T47D (cell line): Measurements from ENCODE around the gene HMOX1.
"Not testable (repeated sequence)": the region's sequence is repeated elsewhere in the genome, so short reads cannot be mapped to it uniquely, and the experiment has no call there.

ENCODE experiments used
- DNase-seq, 2 experiments: peaks; one replicate each; pipeline versions ENCODE4 v3.0.0 to v3.0.0-alpha.2; 2011 to 2012; ENCODE audit warnings: low read depth in 1 of 2, low spot score in 1 of 2
- JUND ChIP-seq: IDR thresholded peaks from 2 replicates; pipeline ENCODE4 v1.6.1; 2012; ENCODE audit warnings: low read depth
- in situ Hi-C: cut with HindIII; loops from 2 replicates; pipeline ENCODE4 v1.10.0; 2016; ENCODE audit warnings: low sequenced_read_pairs, low pct_unique_long_range_greater_than_20kb

HMOX1 gene

DNA sequence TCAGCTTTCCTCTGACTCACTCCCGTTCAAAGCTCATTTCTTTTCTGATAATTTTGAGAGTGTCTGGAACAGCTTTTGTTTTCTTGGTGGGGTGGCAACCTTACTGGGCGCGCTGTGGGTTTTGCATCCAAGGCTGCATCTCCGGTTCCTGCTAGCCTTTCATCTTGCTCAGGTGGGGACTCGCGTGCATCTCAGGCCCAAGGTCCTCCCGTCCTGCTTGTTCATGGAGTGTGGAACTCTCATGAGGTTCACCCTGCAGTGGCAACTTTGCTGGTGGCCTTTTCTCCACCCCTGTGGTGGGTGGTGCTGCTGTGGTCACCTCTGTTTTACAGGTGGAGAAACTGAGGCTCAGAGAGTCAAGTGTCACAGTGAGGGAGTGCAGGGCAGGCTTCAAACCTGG lies 44.6 kb downstream of the HMOX1 start:
- TF ChIP-seq JUND: no peak
- in situ Hi-C loops: no loop called here
- no peak for DNase-seq

DNA sequence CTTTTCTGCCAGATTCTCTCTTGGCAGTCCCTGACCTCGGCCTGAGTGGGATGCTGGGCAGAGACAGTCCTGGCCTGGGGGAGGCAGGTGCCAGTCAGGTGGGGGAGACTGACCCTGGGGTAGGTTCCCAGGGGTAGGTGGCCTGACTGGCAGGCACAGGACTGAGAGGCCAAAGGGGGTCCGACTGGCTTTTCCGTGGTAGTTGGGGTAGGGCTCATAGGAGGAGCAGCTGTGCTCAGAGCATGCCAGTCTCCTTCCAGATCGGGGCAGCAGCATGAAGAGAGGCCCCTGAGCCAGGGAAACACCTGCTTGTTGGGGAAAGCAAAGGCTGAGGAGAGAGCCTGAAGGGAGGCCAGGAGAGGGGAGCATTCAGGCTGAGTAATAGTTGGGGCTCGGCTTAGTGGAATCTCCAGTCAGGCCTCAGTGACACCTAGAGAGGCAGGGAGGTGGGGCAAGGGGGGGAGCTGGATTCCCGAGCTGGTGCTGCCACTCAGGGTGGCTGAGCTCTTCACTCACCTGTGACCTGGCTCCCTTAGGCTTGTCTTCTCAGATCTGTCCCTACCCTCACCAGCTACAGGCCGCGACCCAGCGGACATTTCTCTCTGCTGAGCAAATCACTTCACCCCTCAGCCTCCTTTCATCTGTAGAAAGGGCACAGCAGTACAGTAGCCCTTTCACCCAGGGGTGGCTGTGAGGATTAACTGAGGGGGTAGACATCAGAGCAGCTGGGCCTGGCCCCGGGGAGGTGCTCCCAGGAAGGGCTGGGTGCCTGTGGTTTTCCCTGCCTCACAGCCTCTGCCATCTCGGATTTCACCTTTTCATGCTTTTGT lies 45.3 kb downstream of the HMOX1 start:
- TF ChIP-seq JUND: no peak
- in situ Hi-C loops: no loop called here
- no peak for DNase-seq

DNA sequence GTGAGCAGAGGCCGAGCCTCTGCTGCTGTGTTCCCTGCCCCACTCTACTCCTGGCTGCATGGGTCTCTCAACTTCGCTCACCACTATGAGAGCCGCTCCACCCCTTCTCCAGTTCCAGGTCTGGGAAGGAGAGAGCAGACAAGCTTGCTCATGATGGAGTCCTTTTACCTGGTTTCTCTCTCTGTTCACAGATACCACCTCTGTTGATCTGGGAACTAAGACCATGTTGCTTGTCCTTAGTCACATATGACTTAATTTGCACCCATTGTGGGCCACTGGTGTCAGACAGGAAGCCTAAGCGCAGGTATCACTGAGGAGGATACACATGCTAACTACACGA lies 45.9 kb downstream of the HMOX1 start:
- in situ Hi-C loops: no loop called here
- DNase-seq: no peak
- no peak for TF ChIP-seq JUND

DNA sequence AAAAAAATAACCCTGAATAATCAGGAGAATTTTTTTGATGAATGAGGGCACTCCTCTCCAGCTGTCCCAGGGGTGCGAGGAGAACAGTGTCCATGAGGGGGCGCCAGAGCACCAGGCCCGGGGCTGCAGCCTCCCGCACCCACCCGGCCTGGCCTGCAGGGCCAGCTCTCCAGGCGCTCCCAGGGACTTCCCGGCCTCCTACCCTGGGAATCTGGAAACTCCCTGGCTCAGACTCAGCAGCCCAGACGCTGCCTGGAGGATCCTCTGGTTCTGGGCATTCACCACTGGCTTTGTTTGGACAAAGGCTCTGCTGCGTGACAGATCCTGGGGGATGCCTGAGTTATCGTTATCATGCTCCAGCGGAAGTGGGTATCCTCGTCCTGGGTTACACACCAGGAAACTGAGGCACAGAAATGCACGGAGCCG lies 50.0 kb downstream of the HMOX1 start:
- no peak for TF ChIP-seq JUND
- DNase-seq: peak; percentile 51 to 80
- in situ Hi-C loops: no loop called here

DNA sequence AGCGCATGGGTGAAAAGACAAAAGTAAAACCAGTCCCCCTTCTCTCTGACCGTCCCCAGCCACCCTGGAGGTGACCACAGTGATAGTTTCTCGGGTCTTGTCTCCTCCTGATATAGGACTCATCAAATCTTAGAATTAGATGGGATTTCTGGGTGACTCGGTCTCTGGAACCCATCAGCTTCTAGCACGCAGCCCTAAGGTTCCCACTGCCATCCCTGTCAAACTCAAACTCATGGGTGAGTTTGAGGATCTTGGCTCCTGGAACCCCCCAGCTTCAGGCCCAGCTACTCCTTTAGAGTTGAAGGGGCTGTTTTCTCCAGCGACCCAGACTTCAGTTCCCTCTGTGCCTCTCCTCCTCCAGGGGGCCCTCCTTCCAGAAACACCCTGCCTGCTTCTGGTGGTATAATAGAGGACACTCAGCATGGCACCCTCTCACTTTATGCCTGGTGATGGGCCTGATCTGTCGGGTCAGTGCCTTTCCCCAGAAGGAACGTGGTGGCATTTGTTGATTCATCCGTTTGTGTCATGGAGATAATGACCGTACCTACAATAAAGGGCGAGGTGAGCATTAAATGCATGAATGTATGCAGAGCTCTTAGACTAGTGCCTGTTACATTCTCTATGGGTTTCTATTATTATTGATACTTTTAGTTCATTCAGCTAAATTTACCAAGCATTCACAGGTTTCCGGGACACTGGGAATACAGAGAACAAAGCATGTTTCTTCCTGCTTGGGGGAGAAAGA lies 50.8 kb downstream of the HMOX1 start:
- TF ChIP-seq JUND: no peak
- in situ Hi-C loops: no loop called here
- DNase-seq: no peak

DNA sequence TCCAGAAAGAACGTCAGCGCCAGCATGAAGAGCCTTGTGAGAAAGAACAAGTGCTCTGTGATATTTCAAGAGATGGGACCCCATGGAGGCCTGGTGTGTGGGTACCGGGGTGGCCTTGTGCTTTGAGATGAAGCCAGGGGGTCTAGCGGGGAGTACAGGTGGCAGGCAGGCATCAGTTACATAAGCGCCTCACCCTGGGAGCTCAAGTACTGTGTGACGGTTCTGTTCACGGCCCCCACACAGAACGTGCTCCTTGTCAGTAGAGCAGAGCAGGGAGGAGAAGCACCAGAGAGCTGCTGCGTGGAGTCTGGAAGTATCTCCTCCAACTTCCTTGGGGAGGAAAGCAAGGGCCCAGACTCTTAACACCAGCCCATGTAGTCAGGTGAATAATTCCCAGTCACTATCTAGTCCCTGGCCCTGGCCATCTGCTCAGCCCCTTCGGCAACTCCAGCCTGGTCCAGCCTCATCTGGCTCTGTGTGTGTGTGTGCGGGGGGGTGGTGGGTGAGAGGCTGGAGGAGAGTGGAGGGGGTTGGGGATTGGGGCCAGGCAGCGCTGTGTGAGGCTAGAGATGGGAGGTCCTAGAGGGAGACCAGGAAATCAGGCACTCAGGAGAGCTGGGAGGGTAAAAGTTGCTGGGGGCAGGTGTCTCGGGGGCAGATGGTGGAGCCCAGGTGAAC lies 51.5 kb downstream of the HMOX1 start:
- in situ Hi-C loops: no loop called here
- no peak for TF ChIP-seq JUND

DNA sequence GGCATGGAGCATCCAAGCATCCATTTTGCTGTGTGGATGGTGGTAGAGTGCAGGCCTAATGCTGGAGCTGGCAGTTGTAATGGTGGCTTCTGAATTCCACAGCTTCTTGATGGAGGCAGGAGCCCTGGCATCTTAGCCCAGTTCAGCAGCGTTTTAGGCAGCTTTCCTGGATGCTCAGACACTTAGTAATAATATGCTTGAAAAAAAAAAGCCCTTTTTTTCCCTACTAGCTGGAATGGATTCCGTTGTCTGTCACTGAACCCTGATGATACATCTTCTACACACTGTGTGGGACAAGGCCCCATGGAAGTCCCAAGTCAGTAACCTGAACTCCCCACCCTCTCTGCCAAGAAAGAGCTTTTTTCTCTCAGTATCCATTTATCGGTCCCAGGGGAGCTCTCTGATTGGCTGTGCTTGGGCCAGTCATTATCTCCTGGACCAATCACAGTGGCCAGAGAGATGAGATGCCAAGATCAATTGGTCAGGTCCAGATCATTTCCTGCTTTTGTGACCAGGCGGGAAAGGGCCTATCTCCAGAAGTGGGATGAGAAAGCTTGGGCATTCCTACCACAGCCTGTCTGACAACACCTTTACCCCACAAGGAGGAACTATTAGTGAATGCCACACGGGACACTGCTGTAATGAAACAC lies 53.3 kb downstream of the HMOX1 start:
- no peak for TF ChIP-seq JUND
- DNase-seq: no peak
- in situ Hi-C loops: no loop called here

More for the DNA sequence above, 51.5 kb downstream of the HMOX1 start:
- DNase-seq: no peak

DNA sequence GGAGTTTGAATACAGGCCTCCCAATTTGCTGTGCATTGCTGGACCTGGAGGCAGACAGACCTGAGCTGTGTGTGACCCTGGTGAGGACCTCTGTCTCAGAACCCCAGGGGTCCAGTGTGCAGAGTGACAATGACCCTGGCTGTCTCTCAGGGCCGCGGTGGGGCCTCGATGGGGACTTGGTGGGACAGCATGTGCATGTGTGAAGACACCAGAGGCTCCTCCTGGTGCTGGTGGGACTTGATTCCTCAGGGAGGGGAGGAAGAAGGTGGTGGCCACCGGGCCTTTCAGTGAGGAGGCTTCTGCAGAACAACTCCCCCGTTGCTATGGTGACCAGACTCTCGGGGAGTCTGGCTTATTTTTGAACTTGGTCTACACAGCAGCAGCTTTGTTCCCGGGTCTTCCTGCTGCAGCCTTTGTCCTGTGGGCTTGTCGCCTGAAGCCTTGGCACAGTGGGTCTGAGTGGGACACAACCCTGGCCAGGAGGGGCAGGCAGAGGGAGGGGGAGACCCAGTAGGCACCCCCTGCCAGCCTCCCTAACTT lies 54.4 kb downstream of the HMOX1 start:
- no peak for TF ChIP-seq JUND
- DNase-seq: no peak
- in situ Hi-C loops: no loop called here

DNA sequence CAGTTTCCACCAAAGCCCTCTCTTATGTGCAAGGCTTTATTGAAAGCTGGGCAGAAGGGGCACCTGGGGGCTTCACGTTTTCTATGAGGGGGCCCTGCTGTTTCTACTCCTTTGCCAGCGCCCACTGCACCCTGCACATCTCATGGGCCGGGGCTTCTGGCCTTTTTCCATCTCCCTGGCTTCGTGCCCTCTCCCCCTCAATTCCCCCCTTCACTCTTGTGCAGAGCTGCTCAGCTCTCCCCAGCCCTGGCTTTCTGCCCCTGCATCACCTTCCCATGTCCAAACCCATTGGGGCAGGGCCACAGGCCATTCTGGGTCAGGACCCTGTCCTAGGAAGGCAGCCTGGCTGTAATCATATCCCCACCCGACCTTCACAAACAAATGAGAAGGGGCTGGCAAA lies 55.5 kb downstream of the HMOX1 start:
- no peak for TF ChIP-seq JUND
- DNase-seq: no peak
- in situ Hi-C loops: no loop called here

DNA sequence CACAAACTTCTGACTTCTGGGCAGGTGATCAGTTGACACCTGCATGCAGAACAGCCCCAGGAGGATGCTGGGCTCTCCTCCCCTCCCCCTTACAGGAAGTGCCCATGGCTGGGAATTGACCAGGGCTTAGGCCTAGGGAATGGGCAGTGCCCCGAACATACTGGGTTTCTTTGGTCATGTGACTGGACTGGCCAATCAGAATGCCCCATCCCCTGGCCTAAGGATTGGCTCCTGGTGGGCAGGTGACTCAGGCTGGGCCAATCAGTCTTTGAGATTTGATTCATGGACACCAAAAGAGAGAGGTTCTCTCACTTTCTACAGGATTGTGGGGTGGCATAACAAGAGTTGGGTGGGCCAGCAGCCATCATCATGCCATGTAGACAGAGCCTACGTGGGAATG lies 56.2 kb downstream of the HMOX1 start:
- in situ Hi-C loops: no loop called here
- peak in 1 of 2 experiments; percentile 60 for DNase-seq
- no peak for TF ChIP-seq JUND

DNA sequence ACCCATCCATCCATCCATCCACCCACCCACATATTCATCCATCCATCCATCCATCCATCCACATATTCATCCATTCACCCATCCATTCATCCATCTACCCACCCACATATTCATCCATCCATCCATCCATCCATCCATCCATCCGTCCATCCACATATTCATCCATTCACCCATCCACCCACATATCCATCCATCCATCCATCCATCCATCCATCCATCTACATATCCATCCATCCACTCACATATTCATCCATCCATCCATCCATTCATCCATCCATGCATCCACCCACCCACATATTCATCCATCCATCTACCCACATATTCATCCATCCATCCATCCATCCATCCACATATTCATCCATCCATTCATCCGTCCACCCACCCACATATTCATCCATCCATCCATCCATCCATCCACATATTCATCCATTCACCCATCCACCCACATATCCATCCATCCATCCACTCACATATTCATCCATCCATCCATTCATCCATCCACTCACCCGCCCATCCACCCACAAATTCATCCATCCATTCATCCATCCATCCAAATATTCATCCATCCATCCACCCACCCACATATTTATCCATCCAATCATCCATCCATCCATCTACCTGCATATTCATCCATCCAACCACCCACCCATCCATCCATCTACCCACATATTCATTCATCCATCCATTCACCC lies 57.9 kb downstream of the HMOX1 start:
- in situ Hi-C loops, DNase-seq: not testable (repeated sequence)

DNA sequence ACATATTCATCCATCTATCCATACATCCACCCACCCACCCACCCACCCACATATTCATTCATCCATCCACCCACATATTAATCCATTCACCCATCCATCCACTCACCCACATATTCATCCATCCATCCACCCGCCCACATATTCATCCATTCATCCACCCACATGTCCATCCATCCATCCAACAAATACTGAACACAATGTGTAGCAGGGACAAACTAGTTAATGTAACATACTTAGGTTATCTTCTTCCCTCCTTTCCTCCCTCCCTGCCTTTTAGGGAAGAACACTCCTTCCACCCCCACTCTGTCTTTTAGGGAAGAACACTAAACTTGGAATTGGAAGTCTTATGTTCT lies 58.4 kb downstream of the HMOX1 start:
- no peak for DNase-seq
- in situ Hi-C loops: no loop called here
- no peak for TF ChIP-seq JUND
